CD4-positive, CD25-positive, alpha-beta regulatory T cell (primary cell): ENCODE results near the gene TCOF1. TPM values are rescaled to one million over a fixed set of nuclear protein-coding genes. Genes with fewer than 3 reads are reported as not detected.
A peak's percentile ranks its signal among the peaks of the same experiment; 100 is the strongest.

Experiments
- ATAC-seq, 2 donors: fragments of 150-1000 bp; cut with Tn5 transposase; one replicate each; pipeline ENCODE4 v1.10.0; 2021; ENCODE audit warnings: low read depth in 2 of 2, moderate number of reproducible peaks in 2 of 2, moderate library complexity in 1 of 2
- DNase-seq, 3 donors: peaks; one replicate each; pipeline versions ENCODE4 v3.0.0 to v3.0.0-alpha.2; 2012 to 2022; ENCODE audit warnings: mixed read lengths in 1 of 3
- H3K27ac ChIP-seq: one replicate; pipeline ENCODE4 v1.7.0; 2013; ENCODE audit warnings: mild to moderate bottlenecking, low read length; ENCODE audit not compliant: insufficient read depth, poor library complexity, severe bottlenecking
- H3K27me3 ChIP-seq: one replicate; pipeline ENCODE4 v1.7.0; 2013; ENCODE audit warnings: low read length; ENCODE audit not compliant: control insufficient read depth, insufficient read depth
- H3K36me3 ChIP-seq: one replicate; pipeline ENCODE4 v1.7.0; 2013; ENCODE audit warnings: mild to moderate bottlenecking, low read length, moderate library complexity; ENCODE audit not compliant: control insufficient read depth, insufficient read depth
- H3K4me1 ChIP-seq: 2 replicates; pipeline ENCODE4 v1.7.0; 2013; ENCODE audit warnings: mild to moderate bottlenecking, low read length; ENCODE audit not compliant: insufficient read depth, control insufficient read depth, poor library complexity, severe bottlenecking
- H3K4me3 ChIP-seq: one replicate; pipeline ENCODE4 v1.7.0; 2013; ENCODE audit warnings: low read depth, mild to moderate bottlenecking, low read length, moderate library complexity
- H3K9me3 ChIP-seq, 2 experiments: 1 replicate in 1 of 2; 2 replicates in 1 of 2; pipeline ENCODE4 v1.7.0; 2013; ENCODE audit warnings: low read length in 2 of 2, mild to moderate bottlenecking in 1 of 2, moderate library complexity in 1 of 2; ENCODE audit not compliant: control insufficient read depth in 2 of 2
- H3K27ac Mint-ChIP-seq, 3 donors: one replicate each; pipeline ENCODE4 v1.8.0; 2020 to 2022; ENCODE audit warnings: mild to moderate bottlenecking in 3 of 3, mixed read lengths in 3 of 3, moderate library complexity in 2 of 3
- H3K27me3 Mint-ChIP-seq: one replicate; pipeline ENCODE4 v1.8.0; 2022; ENCODE audit warnings: mild to moderate bottlenecking, mixed read lengths
- H3K36me3 Mint-ChIP-seq: one replicate; pipeline ENCODE4 v1.8.0; 2020; ENCODE audit warnings: mixed read lengths
- H3K4me1 Mint-ChIP-seq, 4 donors: one replicate each; pipeline ENCODE4 v1.8.0; 2020 to 2022; ENCODE audit warnings: mixed read lengths in 4 of 4, mild to moderate bottlenecking in 1 of 4
- H3K4me3 Mint-ChIP-seq, 4 donors: one replicate each; pipeline ENCODE4 v1.8.0; 2020 to 2022; ENCODE audit warnings: mild to moderate bottlenecking in 4 of 4, mixed read lengths in 4 of 4, moderate library complexity in 3 of 4
- H3K9me3 Mint-ChIP-seq, 7 donors: one replicate each; pipeline ENCODE4 v1.8.0; 2020 to 2022; ENCODE audit warnings: mixed read lengths in 7 of 7, mild to moderate bottlenecking in 3 of 7, moderate library complexity in 2 of 7
- polyA plus RNA-seq, 4 donors: library from polyadenylated mRNA; unstranded; fragments of 300-500 nt; fragmentation: Illumina TruSeq; gene quantifications; one replicate each; pipeline ENCODE4 v1.2.3, GENCODE V29; 2021
- total RNA-seq: library from RNA; stranded (reverse); gene quantifications from one replicate; pipeline ENCODE4 v1.2.3, GENCODE V29; 2022

Gene TCOF1
- total and polyA plus RNA-seq, 5 donors from 2014 or later = 2.7 to 58.3 (median 3.9) TPM

- H3K9me3 Mint-ChIP-seq = no peaks in the 10 kb centered on the region
- peaks cover 14% of the 10 kb centered on the region for H3K36me3 Mint-ChIP-seq
- H3K36me3 ChIP-seq = peaks cover 59% of the 10 kb centered on the region
- H3K27me3 ChIP-seq = no peaks in the 10 kb centered on the region
- H3K4me1 Mint-ChIP-seq = peaks cover 8 to 43% (median 16%) of the 10 kb centered on the region in 4 donors
- no peak overlapping the region for H3K27ac ChIP-seq
- H3K4me1 ChIP-seq = peaks cover 25% of the 10 kb centered on the region
- no peak overlapping the region for H3K4me3 ChIP-seq
- peaks cover 15% of the 10 kb centered on the region for H3K27me3 Mint-ChIP-seq
- peak overlapping the region in 1 of 3 donors; percentile 84 for H3K27ac Mint-ChIP-seq
- no peaks in the 10 kb centered on the region for H3K9me3 ChIP-seq
- ATAC-seq (no peak), DNase-seq (no peak)
- peak overlapping the region in 1 of 4 donors; percentile 47 for H3K4me3 Mint-ChIP-seq
These were observed 48.7 kb downstream of the TCOF1 start for GRCh38 chr5:150406103-150406722.

DNA sequence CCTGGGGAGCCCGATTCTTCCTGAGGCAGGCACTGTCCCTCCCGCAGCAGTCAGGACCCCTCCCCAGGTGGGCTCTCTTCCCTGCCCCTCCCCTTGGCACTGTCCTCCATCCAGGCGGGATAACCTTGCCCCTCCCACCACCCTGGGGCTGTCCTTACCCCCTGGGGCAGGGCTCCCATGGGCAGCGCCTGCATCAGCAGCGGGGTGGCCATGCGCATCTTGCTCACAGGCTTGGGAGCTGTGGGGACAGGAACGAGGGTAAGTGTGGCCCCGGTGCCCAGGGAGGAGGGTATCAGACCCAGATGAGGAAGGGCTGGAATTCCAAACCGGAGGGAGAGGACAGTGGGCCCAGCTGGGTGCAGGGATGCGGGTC lies 49.2 kb downstream of the TCOF1 start:
- Histone ChIP-seq H3K4me1 (peaks cover 30% of the 10 kb centered on the region), H3K4me3 (no peak overlapping the region), H3K27ac (no peak overlapping the region), H3K36me3 (peaks cover 54% of the 10 kb centered on the region), H3K27me3 (no peaks in the 10 kb centered on the region), H3K9me3 (no peaks in the 10 kb centered on the region)
- Mint-ChIP-seq H3K27me3 (peaks cover 13% of the 10 kb centered on the region), H3K9me3 (no peaks in the 10 kb centered on the region), H3K4me3 (peak overlapping the region in 2 of 4 donors; percentile 43 to 47), H3K4me1 (peaks cover 8 to 44% (median 18%) of the 10 kb centered on the region in 4 donors), H3K27ac (peak overlapping the region in 1 of 3 donors; percentile 85), H3K36me3 (peaks cover 9% of the 10 kb centered on the region)
- no peak for ATAC-seq
- DNase-seq = no peak

GRCh38 chr5:150407096-150407720 lies 49.7 kb downstream of the TCOF1 start:
- peak overlapping the region; percentile 15 to 71 (median 38) for H3K27ac Mint-ChIP-seq
- no peaks in the 10 kb centered on the region for H3K9me3 ChIP-seq
- H3K36me3 Mint-ChIP-seq = peaks cover 9% of the 10 kb centered on the region
- peaks cover 35% of the 10 kb centered on the region for H3K4me1 ChIP-seq
- no peaks in the 10 kb centered on the region for H3K27me3 ChIP-seq
- no peak overlapping the region for H3K4me3 ChIP-seq
- H3K27me3 Mint-ChIP-seq = peaks cover 11% of the 10 kb centered on the region
- peaks cover 8 to 44% (median 18%) of the 10 kb centered on the region in 4 donors for H3K4me1 Mint-ChIP-seq
- H3K4me3 Mint-ChIP-seq = peak overlapping the region in 2 of 4 donors; percentile 32 to 43
- H3K27ac ChIP-seq = no peak overlapping the region
- no peak for DNase-seq
- H3K36me3 ChIP-seq = peaks cover 51% of the 10 kb centered on the region
- ATAC-seq = no peak
- H3K9me3 Mint-ChIP-seq = no peaks in the 10 kb centered on the region

DNA sequence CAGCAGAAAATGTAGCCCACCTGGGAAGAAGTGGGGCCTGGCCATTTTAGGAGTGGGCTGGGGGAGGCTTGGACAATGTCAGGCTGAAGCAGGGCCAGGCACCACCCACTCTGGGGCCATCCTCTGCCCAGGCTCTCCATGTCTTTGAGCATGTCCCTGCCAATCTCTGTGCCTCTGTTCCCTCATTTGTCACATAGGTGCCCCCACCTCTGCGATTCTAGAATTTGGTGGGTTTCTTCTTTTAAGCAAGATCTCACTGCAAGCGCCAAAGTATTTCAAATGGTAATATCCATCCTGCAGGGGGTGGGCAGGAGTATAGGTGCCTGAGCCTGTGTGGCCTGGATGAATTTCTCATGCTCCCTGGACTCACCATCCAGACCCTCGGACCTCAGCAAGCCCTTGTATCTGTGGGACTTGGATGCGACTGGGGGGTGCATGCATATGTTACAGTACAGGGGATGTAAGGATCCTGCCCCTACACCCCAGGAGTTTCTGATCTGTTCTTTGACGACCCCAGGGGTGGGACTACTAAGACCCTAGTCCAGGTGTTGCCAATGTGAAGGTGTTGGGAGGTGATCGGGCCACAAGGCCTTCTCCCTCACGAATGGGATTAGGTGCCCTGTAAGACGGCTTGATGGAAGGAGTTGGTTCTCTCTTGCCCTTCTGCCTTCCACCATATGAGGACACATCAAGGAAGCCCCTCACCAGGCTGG lies 50.9 kb downstream of the TCOF1 start:
- H3K36me3 Mint-ChIP-seq = peaks cover 4% of the 10 kb centered on the region

GRCh38 chr5:150409638-150410523 lies 52.4 kb downstream of the TCOF1 start:
- peak in 1 of 2 donors; percentile 11 for ATAC-seq
- Histone ChIP-seq H3K36me3 (peaks cover 26% of the 10 kb centered on the region), H3K9me3 (no peaks in the 10 kb centered on the region), H3K4me1 (peaks cover 51% of the 10 kb centered on the region), H3K27me3 (no peaks in the 10 kb centered on the region), H3K27ac (peak overlapping the region; percentile 98), H3K4me3 (peak overlapping the region; percentile 95)
- no peaks in the 10 kb centered on the region for H3K9me3 Mint-ChIP-seq
- H3K4me1 Mint-ChIP-seq = peaks cover 15 to 52% (median 27%) of the 10 kb centered on the region in 4 donors
- H3K36me3 Mint-ChIP-seq = peaks cover 4% of the 10 kb centered on the region
- peak overlapping the region; percentile 96 to 100 (median 100) for H3K27ac Mint-ChIP-seq
- peak overlapping the region; percentile 97 to 100 (median 98) for H3K4me3 Mint-ChIP-seq
- peaks cover 11% of the 10 kb centered on the region for H3K27me3 Mint-ChIP-seq
- DNase-seq = peak; percentile 38 to 78 (median 47)

More for the DNA sequence above, 50.9 kb downstream of the TCOF1 start:
- H3K27ac Mint-ChIP-seq = peak overlapping the region; percentile 36 to 79 (median 71)
- peaks cover 15 to 52% (median 26%) of the 10 kb centered on the region in 4 donors for H3K4me1 Mint-ChIP-seq
- no peak overlapping the region for H3K27ac ChIP-seq
- ATAC-seq (no peak), DNase-seq (no peak)
- no peak overlapping the region for H3K4me3 ChIP-seq
- H3K27me3 ChIP-seq = no peaks in the 10 kb centered on the region
- H3K9me3 ChIP-seq = no peaks in the 10 kb centered on the region
- peaks cover 46% of the 10 kb centered on the region for H3K4me1 ChIP-seq
- peak overlapping the region; percentile 43 to 100 (median 78) for H3K4me3 Mint-ChIP-seq
- H3K36me3 ChIP-seq = peaks cover 39% of the 10 kb centered on the region
- no peaks in the 10 kb centered on the region for H3K9me3 Mint-ChIP-seq
- peaks cover 11% of the 10 kb centered on the region for H3K27me3 Mint-ChIP-seq

GRCh38 chr5:150410524-150411244 lies 53.2 kb downstream of the TCOF1 start:
- Histone ChIP-seq H3K27me3 (no peaks in the 10 kb centered on the region), H3K9me3 (no peaks in the 10 kb centered on the region), H3K4me1 (peaks cover 51% of the 10 kb centered on the region), H3K36me3 (peaks cover 18% of the 10 kb centered on the region), H3K4me3 (peak overlapping the region; percentile 95), H3K27ac (peak overlapping the region; percentile 98)
- Mint-ChIP-seq H3K36me3 (peaks cover 4% of the 10 kb centered on the region), H3K4me3 (peak overlapping the region; percentile 97 to 100 (median 98)), H3K27ac (peak overlapping the region; percentile 96 to 100 (median 100)), H3K9me3 (no peaks in the 10 kb centered on the region), H3K27me3 (peaks cover 11% of the 10 kb centered on the region), H3K4me1 (peaks cover 15 to 52% (median 27%) of the 10 kb centered on the region in 4 donors)
- peak; percentile 10 to 16 for ATAC-seq
- peak; percentile 55 to 82 (median 73) for DNase-seq
